Spleen (tissue), 11 donors: ENCODE results near the gene DLX6. TPM values are rescaled to one million over a fixed set of nuclear protein-coding genes. Genes with fewer than 3 reads are reported as not detected.

Source experiments
- DNase-seq: peaks from one replicate; pipeline ENCODE4 v3.0.0-alpha.2; 2020
- H3K27ac ChIP-seq, 8 donors: fragments of 200-600 bp; sonication (generic) in 7 of 8; 1 replicate in 4 of 8; 2 replicates in 4 of 8; pipeline versions ENCODE4 v1.5.0 to v1.8.0; 2016 to 2021; ENCODE audit warnings: inconsistent platforms in 4 of 8, mild to moderate bottlenecking in 4 of 8, moderate library complexity in 1 of 8
- H3K27me3 ChIP-seq, 7 donors: fragments of 200-600 bp; sonication (generic) in 6 of 7; replicated peaks in 1 of 7; 1 replicate in 4 of 7; 2 replicates in 3 of 7; pipeline versions ENCODE4 v1.5.0 to v1.8.0; 2016 to 2021; ENCODE audit warnings: inconsistent platforms in 3 of 7, mild to moderate bottlenecking in 1 of 7
- H3K36me3 ChIP-seq, 6 donors: fragments of 200-600 bp; sonication (generic) in 5 of 6; 1 replicate in 4 of 6; 2 replicates in 2 of 6; pipeline versions ENCODE4 v1.5.0 to v1.8.0; 2016 to 2021; ENCODE audit warnings: inconsistent platforms in 2 of 6
- H3K4me1 ChIP-seq, 6 donors: fragments of 200-600 bp; sonication (generic) in 5 of 6; 1 replicate in 3 of 6; 2 replicates in 3 of 6; pipeline versions ENCODE4 v1.5.0 to v1.8.0; 2016 to 2021; ENCODE audit warnings: inconsistent platforms in 3 of 6
- H3K4me3 ChIP-seq, 8 donors: fragments of 200-600 bp; sonication (generic) in 7 of 8; 1 replicate in 4 of 8; 2 replicates in 4 of 8; pipeline versions ENCODE4 v1.5.0 to v1.8.0; 2016 to 2021; ENCODE audit warnings: inconsistent platforms in 4 of 8, mild to moderate bottlenecking in 4 of 8, moderate library complexity in 2 of 8
- H3K9me3 ChIP-seq, 8 donors: fragments of 200-600 bp; sonication (generic) in 7 of 8; 1 replicate in 4 of 8; 2 replicates in 4 of 8; pipeline versions ENCODE4 v1.5.0 to v1.8.0; 2016 to 2021; ENCODE audit warnings: inconsistent platforms in 4 of 8
- POLR2A ChIP-seq, 3 donors: fragments of 450-650 bp; IDR thresholded peaks; one replicate each; pipeline ENCODE4 v1.5.1; 2017; ENCODE audit warnings: antibody characterized with exemption in 3 of 3, mild to moderate bottlenecking in 1 of 3
- POLR2AphosphoS5 ChIP-seq, 3 donors: sonication (generic); formaldehyde crosslinking; IDR thresholded peaks; one replicate each; pipeline ENCODE4 v1.5.1; 2017; ENCODE audit warnings: antibody characterized with exemption in 3 of 3
- WGBS, 5 donors: extraction: QIAGEN DNeasy Blood & Tissue Kit in 3 of 5; methylation state at CpG; one replicate each; pipeline versions ENCODE4 v1.1.5 to v1.1.7; 2013 to 2018; 5-methylcytosine and 5-hydroxymethylcytosine counted together
- intact Hi-C: fragments of 100-400 bp; cut with DNase I; formaldehyde crosslinking; loops from one replicate; pipeline ENCODE4 v1.15.0; 2023; ENCODE audit warnings: low total_unique reads
- polyA plus RNA-seq, 3 donors: library from polyadenylated mRNA; stranded (reverse); fragments of 200-250 nt; gene quantifications; one replicate each; pipeline ENCODE4 v1.2.1, GENCODE V29; 2013
- total RNA-seq, 7 donors: library from RNA; depleted of rRNA in 3 of 7; stranded (reverse); fragments of >200 nt in 3 of 7; fragmentation: NEBNext Ultra II Directional in 4 of 7; extraction: Animal tissue kit (Norgen Biotek cat#: 25700) in 4 of 7; gene quantifications; one replicate each; pipeline versions ENCODE4 v1.1.0 to v1.2.1, GENCODE V29; 2016 to 2021
- TF ChIP-seq, protein P1 (sequence below), 11 experiments: fragments of 200-600 bp in 7 of 11; fragments of 450-650 bp in 4 of 11; sonication (generic) in 4 of 11; IDR thresholded peaks in 8 of 11; conservative IDR thresholded peaks in 3 of 11; 1 replicate in 7 of 11; 2 replicates in 4 of 11; pipeline versions ENCODE4 v1.4.0 to v1.8.0; 2016 to 2021; ENCODE audit warnings: antibody characterized with exemption in 11 of 11, inconsistent platforms in 4 of 11, mild to moderate bottlenecking in 1 of 11
- donor health status: healthy with polysubstance abuse.
- donor health status: DM: no; HTN: no; CAD: no; lungs with moderate emphysema.
- donor health status: DM: no; HTN: no; CAD: no.
- donor health status: Bipolar disorder and iron deficiency.
- donor health status: healthy.
- donor health status: DM: no; HTN: no; CAD: no.
- donor health status: DM: yes; HTN: yes; CAD: no.

Gene DLX6
- total and polyA plus RNA-seq, 10 donors: not detected

DNA sequence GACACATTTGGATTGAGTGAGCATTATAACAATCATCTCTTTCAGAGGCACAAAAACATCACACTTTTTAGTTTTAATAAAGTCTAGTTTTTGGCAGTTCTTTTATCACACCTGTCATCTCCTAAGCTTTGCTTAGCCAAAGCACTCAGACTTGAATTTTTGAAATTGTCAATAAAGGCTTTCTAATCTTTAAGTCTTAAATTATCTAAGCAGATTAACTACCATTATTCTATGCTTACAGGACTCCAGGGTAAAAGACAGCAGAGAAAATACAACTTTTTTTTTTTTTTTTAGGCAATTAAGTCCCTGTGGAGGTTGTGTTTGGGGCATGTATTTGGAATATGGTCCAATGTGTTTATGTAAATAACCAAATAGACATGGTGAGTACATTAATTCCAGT lies 17.6 kb upstream of the DLX6 start:
- Histone ChIP-seq H3K36me3 (no peaks in the 10 kb centered on the region), H3K4me1 (peaks cover 0 to 12% (median 2%) of the 10 kb centered on the region in 6 donors), H3K9me3 (peaks cover 0 to 6% (median 0%) of the 10 kb centered on the region in 8 donors), H3K27ac (no peak overlapping the region), H3K27me3 (peaks cover 0 to 74% (median 44%) of the 10 kb centered on the region in 7 donors), H3K4me3 (no peak overlapping the region)
- intact Hi-C loops: no loop called here
- no peak for DNase-seq
- TF ChIP-seq POLR2AphosphoS5 (IDR thresholded peaks at IDR 0.05): no peak
- TF ChIP-seq, protein P1, sequence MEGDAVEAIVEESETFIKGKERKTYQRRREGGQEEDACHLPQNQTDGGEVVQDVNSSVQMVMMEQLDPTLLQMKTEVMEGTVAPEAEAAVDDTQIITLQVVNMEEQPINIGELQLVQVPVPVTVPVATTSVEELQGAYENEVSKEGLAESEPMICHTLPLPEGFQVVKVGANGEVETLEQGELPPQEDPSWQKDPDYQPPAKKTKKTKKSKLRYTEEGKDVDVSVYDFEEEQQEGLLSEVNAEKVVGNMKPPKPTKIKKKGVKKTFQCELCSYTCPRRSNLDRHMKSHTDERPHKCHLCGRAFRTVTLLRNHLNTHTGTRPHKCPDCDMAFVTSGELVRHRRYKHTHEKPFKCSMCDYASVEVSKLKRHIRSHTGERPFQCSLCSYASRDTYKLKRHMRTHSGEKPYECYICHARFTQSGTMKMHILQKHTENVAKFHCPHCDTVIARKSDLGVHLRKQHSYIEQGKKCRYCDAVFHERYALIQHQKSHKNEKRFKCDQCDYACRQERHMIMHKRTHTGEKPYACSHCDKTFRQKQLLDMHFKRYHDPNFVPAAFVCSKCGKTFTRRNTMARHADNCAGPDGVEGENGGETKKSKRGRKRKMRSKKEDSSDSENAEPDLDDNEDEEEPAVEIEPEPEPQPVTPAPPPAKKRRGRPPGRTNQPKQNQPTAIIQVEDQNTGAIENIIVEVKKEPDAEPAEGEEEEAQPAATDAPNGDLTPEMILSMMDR (IDR thresholded peaks at IDR 0.05 in 8 of 11, conservative IDR thresholded peaks at IDR 0.05 in 3 of 11): no peak
- TF ChIP-seq POLR2A (IDR thresholded peaks at IDR 0.05): no peak

DNA sequence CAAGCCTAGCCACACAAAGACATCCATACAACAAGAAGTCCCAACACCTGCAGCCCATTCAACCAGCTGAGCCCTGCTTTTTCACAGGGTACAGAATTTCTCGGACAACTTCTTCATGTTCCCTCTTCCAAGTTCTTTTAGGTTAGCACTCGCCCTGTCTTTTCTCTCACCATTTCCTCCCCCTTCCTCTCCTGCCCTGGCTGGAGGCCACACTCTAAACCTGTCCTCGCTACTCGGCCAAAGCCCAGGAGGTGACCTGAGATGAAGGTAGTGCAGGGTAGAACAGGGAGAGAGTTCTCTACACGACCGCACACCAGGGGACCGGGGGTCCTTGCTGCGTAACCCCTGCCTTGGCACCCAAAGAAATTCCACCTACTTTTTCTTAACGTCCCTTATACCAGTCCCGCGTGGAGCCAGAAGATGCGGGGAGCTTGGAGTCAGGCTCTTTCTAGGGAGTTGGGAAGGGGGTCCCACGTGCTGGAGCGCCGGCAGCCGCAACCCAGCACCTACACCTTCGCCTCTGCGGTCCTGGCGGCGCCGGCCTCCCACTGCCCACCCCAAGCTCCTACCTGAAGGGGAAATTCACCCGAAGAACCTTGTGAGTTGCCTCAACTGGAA lies 16.0 kb upstream of the DLX6 start:
- Histone ChIP-seq H3K27me3 (peaks cover 8 to 86% (median 61%) of the 10 kb centered on the region in 7 donors), H3K9me3 (peaks cover 0 to 14% (median 0%) of the 10 kb centered on the region in 8 donors), H3K27ac (no peak overlapping the region), H3K4me3 (no peak overlapping the region), H3K4me1 (peaks cover 0 to 15% (median 3%) of the 10 kb centered on the region in 6 donors), H3K36me3 (no peaks in the 10 kb centered on the region)
- DNase-seq: no peak
- intact Hi-C loops: no loop called here
- WGBS, 5 donors: 10 to 20% (median 15%) methylated on average over 15 to 22 of the region's 22 CpGs
- no peak for TF ChIP-seq POLR2A (IDR thresholded peaks at IDR 0.05)
- no peak for TF ChIP-seq POLR2AphosphoS5 (IDR thresholded peaks at IDR 0.05)
- TF ChIP-seq, protein P1 (IDR thresholded peaks at IDR 0.05 in 8 of 11, conservative IDR thresholded peaks at IDR 0.05 in 3 of 11): no peak

DNA sequence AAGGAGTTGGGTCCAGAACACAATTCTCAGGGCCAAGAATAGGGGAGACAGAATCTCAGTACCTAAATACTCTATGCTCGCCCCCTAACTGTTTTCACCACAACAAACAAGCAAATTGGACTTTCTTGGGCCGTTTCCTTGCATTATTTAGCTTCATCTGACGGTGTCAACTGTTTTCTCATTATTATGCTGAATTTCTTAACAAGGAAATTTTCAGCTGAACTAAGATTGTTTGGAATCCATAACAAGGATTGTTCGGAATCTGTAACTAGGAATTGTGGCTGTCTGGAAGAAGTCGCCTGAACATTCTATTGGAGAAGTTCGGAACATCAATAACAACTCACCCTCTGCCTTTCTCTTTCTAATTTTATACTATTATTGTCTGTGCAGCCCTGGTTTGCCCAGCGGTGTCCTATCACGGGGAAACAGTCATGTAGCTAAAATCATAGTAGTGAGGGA lies 15.5 kb upstream of the DLX6 start:
- Histone ChIP-seq H3K4me3 (no peak overlapping the region), H3K9me3 (peaks cover 0 to 14% (median 0%) of the 10 kb centered on the region in 8 donors), H3K27ac (no peak overlapping the region), H3K27me3 (peaks cover 8 to 92% (median 65%) of the 10 kb centered on the region in 7 donors), H3K36me3 (no peaks in the 10 kb centered on the region), H3K4me1 (peaks cover 0 to 15% (median 3%) of the 10 kb centered on the region in 6 donors)
- TF ChIP-seq, protein P1 (IDR thresholded peaks at IDR 0.05 in 8 of 11, conservative IDR thresholded peaks at IDR 0.05 in 3 of 11): no peak
- no peak for TF ChIP-seq POLR2AphosphoS5 (IDR thresholded peaks at IDR 0.05)
- no peak for TF ChIP-seq POLR2A (IDR thresholded peaks at IDR 0.05)
- intact Hi-C loops: no loop called here
- WGBS, 5 donors: 13 to 18% (median 15%) methylated on average over 8 of the region's 8 CpGs
- no peak for DNase-seq

DNA sequence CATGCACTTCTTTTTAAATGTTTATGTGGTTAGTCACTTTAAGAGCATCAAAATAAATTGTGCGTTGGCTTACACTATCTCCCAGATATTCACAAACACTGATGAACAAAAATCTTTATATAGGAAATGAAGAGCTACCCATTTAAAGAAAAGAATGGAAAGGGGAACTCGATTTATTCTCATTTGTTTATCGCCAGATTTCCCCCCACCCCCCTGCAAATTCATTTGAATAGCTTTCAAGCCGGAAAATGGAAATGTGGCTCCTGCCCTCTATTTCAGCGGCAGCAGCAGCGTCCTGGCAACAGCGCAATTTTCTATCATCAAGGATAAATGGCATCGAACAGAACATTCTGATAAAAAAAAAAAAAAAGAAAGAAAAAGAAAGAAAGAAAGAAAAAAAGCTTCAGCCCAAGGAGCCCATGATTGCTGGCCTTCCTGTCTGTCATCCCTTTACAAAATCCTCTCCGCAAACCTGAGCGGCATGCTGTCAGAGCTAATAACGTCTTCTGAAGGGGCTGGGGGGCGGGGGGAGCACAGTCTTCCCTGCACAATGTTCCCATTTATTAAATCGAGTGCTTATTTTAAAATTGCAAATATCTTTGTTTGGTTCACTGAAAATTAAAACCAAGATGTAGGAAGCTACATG lies 13.7 kb upstream of the DLX6 start:
- 9 to 11% (median 9%) methylated on average over 13 of the region's 13 CpGs for WGBS, 5 donors
- H3K27me3 ChIP-seq: peaks cover 12 to 100% (median 82%) of the 10 kb centered on the region in 7 donors
- peaks cover 0 to 14% (median 0%) of the 10 kb centered on the region in 8 donors for H3K9me3 ChIP-seq
- no peaks in the 10 kb centered on the region for H3K36me3 ChIP-seq
- TF ChIP-seq, protein P1 (IDR thresholded peaks at IDR 0.05 in 8 of 11, conservative IDR thresholded peaks at IDR 0.05 in 3 of 11): no peak
- TF ChIP-seq POLR2AphosphoS5 (IDR thresholded peaks at IDR 0.05) (no peak), POLR2A (IDR thresholded peaks at IDR 0.05) (no peak)
- H3K27ac ChIP-seq: no peak overlapping the region
- H3K4me3 ChIP-seq: no peak overlapping the region
- intact Hi-C loops: no loop called here
- H3K4me1 ChIP-seq: peaks cover 0 to 15% (median 3%) of the 10 kb centered on the region in 6 donors
- no peak for DNase-seq
